ENCODE results near the gene ACAP3.

GRCh38 chr1:1347663-1348419, 40.1 kb upstream of the ACAP3 start:
- TF ChIP-seq CTCF (IDR thresholded peaks at IDR 0.05; ENCODE audit: low read depth, low read length) = no peak
- no peak for TF ChIP-seq POLR2A (IDR thresholded peaks at IDR 0.05; ENCODE audit: extremely low read depth, insufficient read length)
- TF ChIP-seq MYC (IDR thresholded peaks at IDR 0.05; ENCODE audit: low read depth, low read length) = no peak
